PC-9 (cell line): ENCODE measurements around the gene TRABD. TPM values are rescaled to one million over a fixed set of nuclear protein-coding genes. Genes with fewer than 3 reads are reported as not detected.

Experiments used
- BruUV-seq: library from RNA; stranded (reverse); fragments of 400-500 nt; replicated peaks from 2 replicates; lab custom pipeline; 2021; lab: Mats Ljungman, UMichigan
- CTCF ChIA-PET: fragments of 300-600 bp; sonication (Branson Sonifier 250); formaldehyde crosslinking; loops from one replicate; lab custom pipeline; 2022; ENCODE audit warnings: antibody characterized with exemption; lab: Charles Lee
- POLR2A ChIA-PET: fragments of 300-600 bp; sonication (Branson Sonifier 250); formaldehyde crosslinking; loops from one replicate; lab custom pipeline; 2022; ENCODE audit warnings: antibody characterized with exemption; ENCODE audit not compliant: unreplicated experiment; lab: Charles Lee
- DNase-seq, 2 experiments: peaks; one replicate each; pipeline versions ENCODE4 v3.0.0 to v3.0.0-alpha.2; 2015 to 2022; ENCODE audit warnings: mixed read lengths in 1 of 2
- H2AFZ ChIP-seq: fragments of 200-600 bp; sonication (generic); 2 replicates; pipeline ENCODE4 v1.8.1; 2017; ENCODE audit warnings: antibody characterized with exemption
- H3F3A ChIP-seq: fragments of 200-600 bp; sonication (generic); 2 replicates; pipeline ENCODE4 v1.8.1; 2017; ENCODE audit warnings: antibody characterized with exemption, mild to moderate bottlenecking, low read depth; ENCODE audit not compliant: insufficient read depth
- H3K27ac ChIP-seq: fragments of 200-600 bp; sonication (generic); 2 replicates; pipeline ENCODE4 v1.6.1; 2016; ENCODE audit warnings: mixed run types
- H3K27me3 ChIP-seq: fragments of 200-600 bp; sonication (generic); 2 replicates; pipeline ENCODE4 v1.6.1; 2016; ENCODE audit warnings: low read depth, mixed run types; ENCODE audit not compliant: insufficient read depth
- H3K36me3 ChIP-seq: fragments of 200-600 bp; sonication (generic); 2 replicates; pipeline ENCODE4 v1.6.1; 2016; ENCODE audit warnings: low read depth, mixed run types
- H3K4me1 ChIP-seq: fragments of 200-600 bp; sonication (generic); replicated peaks from 2 replicates; pipeline ENCODE4 v1.6.1; 2016; ENCODE audit warnings: mixed run types; ENCODE audit not compliant: insufficient read depth
- H3K4me2 ChIP-seq: fragments of 200-600 bp; sonication (generic); 2 replicates; pipeline ENCODE4 v1.6.1; 2017; ENCODE audit warnings: mixed run types
- H3K4me3 ChIP-seq: fragments of 200-600 bp; sonication (generic); 2 replicates; pipeline ENCODE4 v1.6.1; 2016; ENCODE audit warnings: mixed run types
- H3K79me2 ChIP-seq: fragments of 200-600 bp; sonication (generic); 2 replicates; pipeline ENCODE4 v1.6.1; 2017; ENCODE audit warnings: low read depth, mixed run types
- H3K9me2 ChIP-seq: fragments of 200-600 bp; sonication (generic); 2 replicates; pipeline ENCODE4 v1.8.1; 2017; ENCODE audit warnings: mild to moderate bottlenecking; ENCODE audit not compliant: insufficient read depth
- H3K9me3 ChIP-seq: fragments of 200-600 bp; sonication (generic); 2 replicates; pipeline ENCODE4 v1.8.1; 2016; ENCODE audit warnings: low read depth; ENCODE audit not compliant: insufficient read depth
- H4K20me1 ChIP-seq: fragments of 200-600 bp; sonication (generic); 2 replicates; pipeline ENCODE4 v1.8.1; 2017; ENCODE audit not compliant: insufficient read depth
- CTCF ChIP-seq: fragments of 200-600 bp; sonication (generic); conservative IDR thresholded peaks from 2 replicates; pipeline ENCODE4 v1.6.1; 2017; ENCODE audit warnings: mixed run types, antibody characterized with exemption, mild to moderate bottlenecking, moderate library complexity
- EZH2 ChIP-seq: fragments of 200-600 bp; sonication (generic); IDR thresholded peaks from 2 replicates; pipeline ENCODE4 v1.8.0; 2017; ENCODE audit warnings: antibody characterized with exemption, low read depth
- intact Hi-C: fragments of 100-400 bp; cut with micrococcal nuclease; formaldehyde crosslinking; loops from one replicate; pipeline ENCODE4 v1.10.0; 2022; ENCODE audit not compliant: unreplicated experiment
- total RNA-seq: library from RNA; stranded (reverse); gene quantifications from 2 replicates; pipeline ENCODE4 v1.2.3, GENCODE V29; 2021

The TRABD gene
- total RNA-seq, 1 experiment from 2014 or later, result 68.2 TPM

GRCh38 chr22:50210378-50211139 lies 24.8 kb downstream of the TRABD start:
- no peak overlapping the region for H3K4me3 ChIP-seq
- no peaks in the 10 kb centered on the region for H3K4me1 ChIP-seq
- H3K36me3 ChIP-seq, result peaks cover 35% of the 10 kb centered on the region
- no peak for DNase-seq
- H3K27ac ChIP-seq, result no peak overlapping the region
- no peaks in the 10 kb centered on the region for H3K27me3 ChIP-seq
- H3K4me2 ChIP-seq, result no peak overlapping the region
- no peak for TF ChIP-seq CTCF
- no peak for TF ChIP-seq EZH2
- peaks cover 4% of the 10 kb centered on the region; the same call in 1 of the 2 replicates for H3K79me2 ChIP-seq
- ChIA-PET CTCF (no interaction called here), POLR2A (no interaction called here)
- peaks cover 52% of the 10 kb centered on the region; the same call in 1 of the 2 replicates for H3F3A ChIP-seq
- no peaks in the 10 kb centered on the region for H3K9me3 ChIP-seq
- intact Hi-C loops, result no loop called here
- peaks cover 76% of the 10 kb centered on the region for H4K20me1 ChIP-seq
- no peaks in the 10 kb centered on the region for H3K9me2 ChIP-seq
- no peak overlapping the region for H2AFZ ChIP-seq
- no TSS peak for BruUV-seq

- peaks cover 4% of the 10 kb centered on the region; the same call in 1 of the 2 replicates for H3K79me2 ChIP-seq
- H3K27me3 ChIP-seq, result no peaks in the 10 kb centered on the region
- no peak overlapping the region for H3K4me3 ChIP-seq
- intact Hi-C loops, result no loop called here
- ChIA-PET CTCF (interaction anchor here (0.9 kb wide), 1 partner anchor 62 kb away, joined by 3 read pairs; no protein-coding TSS in a partner anchor), POLR2A (no interaction called here)
- peaks cover 82% of the 10 kb centered on the region for H4K20me1 ChIP-seq
- no peak for DNase-seq
- no peaks in the 10 kb centered on the region for H3K9me2 ChIP-seq
- H3K4me1 ChIP-seq, result no peaks in the 10 kb centered on the region
- no peak overlapping the region for H3K27ac ChIP-seq
- no peak for TF ChIP-seq CTCF
- no peak for TF ChIP-seq EZH2
- H3K36me3 ChIP-seq, result peaks cover 39% of the 10 kb centered on the region
- no peaks in the 10 kb centered on the region for H3K9me3 ChIP-seq
- H2AFZ ChIP-seq, result no peak overlapping the region
- no peak overlapping the region for H3K4me2 ChIP-seq
- no TSS peak for BruUV-seq
- peaks cover 55% of the 10 kb centered on the region; the same call in 1 of the 2 replicates for H3F3A ChIP-seq
Observed at GRCh38 chr22:50211147-50211546, 25.4 kb downstream of the TRABD start.

GRCh38 chr22:50213263-50213662 lies 27.6 kb downstream of the TRABD start:
- ChIA-PET CTCF (no interaction called here), POLR2A (no interaction called here)
- H2AFZ ChIP-seq, result no peak overlapping the region
- H3K4me2 ChIP-seq, result no peak overlapping the region
- no peak for TF ChIP-seq CTCF
- TF ChIP-seq EZH2, result no peak
- H3K9me2 ChIP-seq, result no peaks in the 10 kb centered on the region
- H3F3A ChIP-seq, result peaks cover 48% of the 10 kb centered on the region; the same call in 1 of the 2 replicates
- H3K4me1 ChIP-seq, result no peaks in the 10 kb centered on the region
- no peak for DNase-seq
- no peak overlapping the region for H3K4me3 ChIP-seq
- BruUV-seq, result no TSS peak
- H4K20me1 ChIP-seq, result peaks cover 80% of the 10 kb centered on the region
- H3K27ac ChIP-seq, result no peak overlapping the region
- H3K79me2 ChIP-seq, result peaks cover 4% of the 10 kb centered on the region; the same call in 1 of the 2 replicates
- intact Hi-C loops, result no loop called here
- peaks cover 55% of the 10 kb centered on the region for H3K36me3 ChIP-seq
- no peaks in the 10 kb centered on the region for H3K9me3 ChIP-seq
- no peaks in the 10 kb centered on the region for H3K27me3 ChIP-seq
